Fibroblast of villous mesenchyme (primary cell): Measurements from ENCODE around the gene GGTLC1. TPM values are rescaled to one million over a fixed set of nuclear protein-coding genes. Genes with fewer than 3 reads are reported as not detected.
"Not testable (repeated sequence)": the region's sequence is repeated elsewhere in the genome, so short reads cannot be mapped to it uniquely, and the experiment has no call there.

Experiments used
- DNase-seq: peaks from one replicate; pipeline ENCODE4 v3.0.0-alpha.2; 2010; ENCODE audit warnings: low read depth
- H3K4me3 ChIP-seq: 2 replicates; pipeline ENCODE4 v1.5.1; 2011; ENCODE audit warnings: low read depth, mild to moderate bottlenecking, low read length
- CTCF ChIP-seq: IDR thresholded peaks from 2 replicates; pipeline ENCODE4 v1.5.1; 2012; ENCODE audit warnings: low read depth, mild to moderate bottlenecking, low read length; ENCODE audit not compliant: insufficient read depth
- total RNA-seq: library from RNA; depleted of rRNA; stranded (reverse); fragments of >200 nt; gene quantifications from 2 replicates; pipeline ENCODE4 v1.2.3, GENCODE V29; 2012

GGTLC1 gene
- total RNA-seq, 1 donor: not detected

- peak; percentile 15 for TF ChIP-seq CTCF
- H3K4me3 ChIP-seq, DNase-seq: not testable (repeated sequence)
Observed at GRCh38 chr20:23984476-23985023, 4.0 kb downstream of the GGTLC1 start.

- DNase-seq, H3K4me3 ChIP-seq: not testable (repeated sequence)
Observed at GRCh38 chr20:23982112-23983018, 6.2 kb downstream of the GGTLC1 start.

GRCh38 chr20:23981526-23981925 lies 7.1 kb downstream of the GGTLC1 start:
- DNase-seq, H3K4me3 ChIP-seq: not testable (repeated sequence)

GRCh38 chr20:23981014-23981413 lies 7.6 kb downstream of the GGTLC1 start:
- peak; percentile 1 for DNase-seq
- H3K4me3 ChIP-seq: not testable (repeated sequence)

GRCh38 chr20:23979899-23980811 lies 8.4 kb downstream of the GGTLC1 start:
- H3K4me3 ChIP-seq, DNase-seq: not testable (repeated sequence)

GRCh38 chr20:23979380-23979779 lies 9.2 kb downstream of the GGTLC1 start:
- not testable (repeated sequence) for H3K4me3 ChIP-seq, DNase-seq

- H3K4me3 ChIP-seq, DNase-seq: not testable (repeated sequence)
Observed at GRCh38 chr20:23978457-23978856, 10.1 kb downstream of the GGTLC1 start.

GRCh38 chr20:23974966-23975365 lies 13.6 kb downstream of the GGTLC1 start:
- no peak for TF ChIP-seq CTCF
- no peak for DNase-seq
- no peak overlapping the region for H3K4me3 ChIP-seq

GRCh38 chr20:23971310-23971709 lies 17.3 kb downstream of the GGTLC1 start:
- TF ChIP-seq CTCF: no peak
- no peak for DNase-seq
- H3K4me3 ChIP-seq: no peak overlapping the region

- H3K4me3 ChIP-seq: no peak overlapping the region
- no peak for TF ChIP-seq CTCF
- DNase-seq: no peak
Observed at GRCh38 chr20:23970049-23970448, 18.5 kb downstream of the GGTLC1 start.
